Jurkat, Clone E6-1 (cell line): ENCODE results near the gene TMOD4.

Source experiments
- DNase-seq: peaks from one replicate; pipeline ENCODE4 v3.0.0-alpha.2; 2011; ENCODE audit warnings: low read depth, low spot score
- H3K4me3 ChIP-seq: 2 replicates; pipeline ENCODE4 v1.5.1; 2011; ENCODE audit warnings: mild to moderate bottlenecking, low read length, control low read depth, moderate library complexity

TMOD4 gene

DNA sequence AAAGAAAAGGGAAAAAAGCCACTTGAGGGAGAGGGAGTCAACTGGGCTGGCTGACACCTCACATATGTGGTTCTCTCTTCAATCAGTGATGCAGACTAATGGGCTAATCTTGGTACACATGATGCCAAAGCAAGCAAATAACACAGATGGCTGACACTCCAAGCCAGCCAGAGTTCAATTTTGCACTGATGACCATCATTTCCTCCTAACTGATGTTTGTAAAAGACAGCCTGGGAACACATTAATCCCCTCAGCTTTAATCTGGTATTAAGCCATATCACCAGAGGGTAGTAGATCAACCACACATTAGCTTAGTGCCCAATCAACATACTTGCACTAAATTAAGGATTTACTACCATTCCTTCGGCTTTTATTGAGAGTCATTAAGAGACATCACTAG, 11.4 kb upstream of the TMOD4 start:
- no peak for DNase-seq

GRCh38 chr1:151184211-151184610, 8.4 kb upstream of the TMOD4 start:
- DNase-seq: no peak
- H3K4me3 ChIP-seq: no peak overlapping the region

More for the DNA sequence above, 11.4 kb upstream of the TMOD4 start:
- no peak overlapping the region for H3K4me3 ChIP-seq

DNA sequence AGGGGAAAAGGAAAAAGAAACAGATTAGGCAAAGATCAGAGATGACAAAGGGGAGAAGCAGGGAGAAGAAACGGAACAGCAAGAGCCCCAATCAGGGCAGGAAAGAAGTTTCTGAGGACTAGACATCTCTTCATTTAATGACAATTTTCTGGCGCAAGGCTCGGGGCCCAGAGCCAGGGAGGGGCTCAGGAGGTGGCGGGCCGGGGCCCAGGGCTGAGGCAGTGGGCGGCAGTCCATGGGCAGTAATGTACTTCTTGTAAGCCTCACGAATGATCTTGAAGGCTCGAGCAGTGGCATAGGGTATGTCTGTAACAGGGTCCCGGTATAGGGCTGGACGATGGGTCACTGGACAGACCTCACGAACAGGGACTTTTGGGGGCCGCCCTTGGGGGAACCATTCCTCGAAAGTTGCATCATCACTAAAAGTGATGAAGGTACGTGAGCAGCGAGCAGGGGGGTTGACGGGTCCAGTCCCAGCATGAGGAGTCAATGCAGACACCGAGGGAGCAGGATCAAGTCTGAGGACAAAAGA, 799 bp upstream of the TMOD4 start:
- H3K4me3 ChIP-seq: no peak overlapping the region
- DNase-seq: no peak

- no peak for DNase-seq
- H3K4me3 ChIP-seq: no peak overlapping the region
Measured at GRCh38 chr1:151175041-151175741, 590 bp downstream of the TMOD4 start.

GRCh38 chr1:151171190-151171589, 4.6 kb downstream of the TMOD4 start:
- no peak for DNase-seq
- H3K4me3 ChIP-seq: no peak overlapping the region

GRCh38 chr1:151167116-151167515, 8.7 kb downstream of the TMOD4 start:
- DNase-seq: no peak
- H3K4me3 ChIP-seq: peak overlapping the region; percentile 99

- no peak for DNase-seq
Measured at GRCh38 chr1:151166505-151166956, 9.2 kb downstream of the TMOD4 start.

DNA sequence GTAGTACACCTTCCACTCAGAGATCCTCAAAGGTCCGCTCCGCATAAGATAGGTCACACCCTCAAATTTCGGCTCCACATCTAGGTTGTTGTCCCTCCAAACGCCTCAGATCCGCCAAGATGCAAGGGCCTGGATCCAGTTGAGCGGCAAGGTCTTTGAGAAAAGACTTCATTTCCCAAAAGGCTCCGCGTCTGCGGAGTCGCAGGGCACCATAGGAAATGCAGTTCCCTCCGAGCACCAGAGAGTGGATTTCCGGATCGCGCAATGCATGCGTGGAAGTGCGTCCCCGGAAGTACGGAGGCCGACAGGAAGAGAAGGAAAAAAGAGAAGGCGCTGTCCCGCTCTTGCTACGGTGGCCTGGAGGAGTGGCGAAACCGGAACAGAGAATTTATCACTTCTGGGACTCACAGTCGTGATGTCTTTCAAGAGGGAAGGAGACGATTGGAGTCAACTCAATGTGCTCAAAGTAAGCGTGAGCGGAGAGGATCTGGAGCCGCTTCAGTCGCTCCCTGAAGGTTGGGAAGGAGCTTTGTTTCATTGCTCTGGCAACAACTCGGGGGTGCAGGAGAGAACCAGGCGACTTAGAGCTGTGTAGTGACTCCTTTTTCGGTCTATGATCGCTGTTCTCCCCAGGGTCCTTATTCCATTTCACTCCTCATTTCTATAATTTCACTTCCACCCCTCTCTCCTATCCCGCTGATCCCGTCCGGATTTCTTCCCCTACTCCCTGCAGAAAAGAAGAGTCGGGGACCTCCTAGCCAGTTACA, 9.9 kb downstream of the TMOD4 start, which contains the start of the genes LYSMD1 and SCNM1:
Gene LYSMD1 (minus strand): TSS at position 165 of the 767 bp plus-strand sequence. CDS start 644 bp downstream, outside the sequence.
Gene SCNM1 (plus strand): TSS at position 407 of the 767 bp plus-strand sequence. CDS start 9 bp downstream, at position 416.
- peak within 1 kb of the TSS; percentile 99 for H3K4me3 ChIP-seq
- peak; percentile 99 for DNase-seq

More at GRCh38 chr1:151166505-151166956, 9.2 kb downstream of the TMOD4 start:
- H3K4me3 ChIP-seq: peak overlapping the region; percentile 99

- DNase-seq: peak; percentile 39
- peak overlapping the region; percentile 99 for H3K4me3 ChIP-seq
Measured at GRCh38 chr1:151165281-151165737, 10.5 kb downstream of the TMOD4 start.

DNA sequence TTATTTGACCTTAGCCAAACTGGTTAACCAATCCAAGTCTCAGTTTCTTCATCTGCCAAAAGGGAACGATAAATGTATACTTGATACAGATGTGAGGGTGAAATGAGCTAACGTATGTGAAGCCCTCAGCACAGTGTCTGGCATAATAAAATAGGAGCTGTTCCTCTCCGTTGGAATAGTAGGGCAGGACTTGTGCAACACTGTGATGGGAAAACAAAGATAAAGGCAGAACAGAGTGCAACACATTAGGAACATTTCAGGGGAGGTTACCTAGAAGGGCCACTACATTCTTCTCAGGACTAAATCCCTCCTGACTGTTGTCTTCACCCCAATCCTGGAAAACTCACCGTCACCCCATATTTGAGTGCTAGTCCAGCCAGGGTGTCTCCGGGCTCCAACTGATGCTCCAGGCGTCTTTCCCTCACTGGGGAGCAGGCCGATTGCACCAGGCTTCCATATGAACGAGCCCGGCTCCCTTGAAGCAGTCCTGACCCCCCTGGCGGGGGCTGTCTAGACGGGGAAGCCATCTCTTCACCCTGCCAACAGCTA, 11.0 kb downstream of the TMOD4 start:
- DNase-seq: no peak
- H3K4me3 ChIP-seq: peak overlapping the region; percentile 99

DNA sequence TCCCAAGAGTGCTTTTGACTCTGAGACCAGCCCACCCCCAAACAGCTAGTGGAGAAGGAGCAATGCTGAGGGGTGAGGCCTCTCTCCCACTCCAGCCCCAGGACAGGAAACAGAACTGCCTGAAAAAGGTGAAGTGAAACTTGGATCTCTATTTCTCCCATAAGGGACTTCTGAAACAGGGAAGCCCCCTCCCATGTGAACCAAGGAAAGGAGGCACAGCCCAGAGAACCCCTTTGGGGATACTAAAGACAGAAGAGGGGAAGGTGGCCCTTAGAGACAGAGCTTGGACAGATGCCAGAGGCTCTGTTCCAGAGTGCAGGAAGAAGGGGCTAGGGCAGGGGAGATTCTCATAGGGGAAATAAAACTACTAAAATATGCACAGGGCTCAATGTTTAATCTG, 16.4 kb downstream of the TMOD4 start:
- no peak for DNase-seq
- no peak overlapping the region for H3K4me3 ChIP-seq

DNA sequence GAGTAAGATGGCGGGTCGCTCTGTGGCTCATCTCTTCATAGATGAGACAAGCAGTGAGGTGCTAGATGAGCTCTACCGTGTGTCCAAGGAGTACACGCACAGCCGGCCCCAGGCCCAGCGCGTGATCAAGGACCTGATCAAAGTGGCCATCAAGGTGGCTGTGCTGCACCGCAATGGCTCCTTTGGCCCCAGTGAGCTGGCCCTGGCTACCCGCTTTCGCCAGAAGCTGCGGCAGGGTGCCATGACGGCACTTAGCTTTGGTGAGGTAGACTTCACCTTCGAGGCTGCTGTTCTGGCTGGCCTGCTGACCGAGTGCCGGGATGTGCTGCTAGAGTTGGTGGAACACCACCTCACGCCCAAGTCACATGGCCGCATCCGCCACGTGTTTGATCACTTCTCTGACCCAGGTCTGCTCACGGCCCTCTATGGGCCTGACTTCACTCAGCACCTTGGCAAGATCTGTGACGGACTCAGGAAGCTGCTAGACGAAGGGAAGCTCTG, 17.0 kb downstream of the TMOD4 start:
- DNase-seq: no peak
- H3K4me3 ChIP-seq: no peak overlapping the region

- no peak for DNase-seq
- no peak overlapping the region for H3K4me3 ChIP-seq
Measured at GRCh38 chr1:151158326-151158725, 17.5 kb downstream of the TMOD4 start.

GRCh38 chr1:151157067-151157531, 18.7 kb downstream of the TMOD4 start:
- DNase-seq: peak; percentile 81
- H3K4me3 ChIP-seq: peak overlapping the region; percentile 40

GRCh38 chr1:151156515-151156819, 19.3 kb downstream of the TMOD4 start, which contains the start of gene TNFAIP8L2:
TNFAIP8L2 (plus strand) TSS chr1:151156649; CDS start chr1:151158698, 2,049 bp downstream.
- peak; percentile 41 for DNase-seq
- peak within 1 kb of the TSS; percentile 40 for H3K4me3 ChIP-seq

DNA sequence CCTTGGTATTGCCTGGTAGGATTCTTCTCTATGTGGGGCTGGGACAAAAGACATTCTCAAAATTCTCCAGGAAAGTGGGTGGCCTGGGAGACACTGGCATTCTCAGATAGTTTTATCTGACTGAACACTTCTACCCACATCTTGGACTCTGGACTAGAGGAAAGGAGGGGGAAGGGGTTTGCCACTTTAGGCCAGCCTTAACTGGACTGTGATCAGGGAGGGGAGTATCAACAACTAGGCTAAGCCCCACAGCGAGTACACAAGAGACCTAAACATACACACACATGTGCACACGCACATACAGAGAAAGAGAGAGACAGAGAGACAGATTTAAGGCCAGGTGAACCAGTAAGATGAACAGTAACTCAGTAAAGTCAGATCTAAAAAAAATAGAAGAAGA, 28.1 kb downstream of the TMOD4 start:
- no peak overlapping the region for H3K4me3 ChIP-seq
- no peak for DNase-seq

GRCh38 chr1:151147132-151147503, 28.7 kb downstream of the TMOD4 start:
- peak overlapping the region; percentile 68 for H3K4me3 ChIP-seq
- DNase-seq: no peak

DNA sequence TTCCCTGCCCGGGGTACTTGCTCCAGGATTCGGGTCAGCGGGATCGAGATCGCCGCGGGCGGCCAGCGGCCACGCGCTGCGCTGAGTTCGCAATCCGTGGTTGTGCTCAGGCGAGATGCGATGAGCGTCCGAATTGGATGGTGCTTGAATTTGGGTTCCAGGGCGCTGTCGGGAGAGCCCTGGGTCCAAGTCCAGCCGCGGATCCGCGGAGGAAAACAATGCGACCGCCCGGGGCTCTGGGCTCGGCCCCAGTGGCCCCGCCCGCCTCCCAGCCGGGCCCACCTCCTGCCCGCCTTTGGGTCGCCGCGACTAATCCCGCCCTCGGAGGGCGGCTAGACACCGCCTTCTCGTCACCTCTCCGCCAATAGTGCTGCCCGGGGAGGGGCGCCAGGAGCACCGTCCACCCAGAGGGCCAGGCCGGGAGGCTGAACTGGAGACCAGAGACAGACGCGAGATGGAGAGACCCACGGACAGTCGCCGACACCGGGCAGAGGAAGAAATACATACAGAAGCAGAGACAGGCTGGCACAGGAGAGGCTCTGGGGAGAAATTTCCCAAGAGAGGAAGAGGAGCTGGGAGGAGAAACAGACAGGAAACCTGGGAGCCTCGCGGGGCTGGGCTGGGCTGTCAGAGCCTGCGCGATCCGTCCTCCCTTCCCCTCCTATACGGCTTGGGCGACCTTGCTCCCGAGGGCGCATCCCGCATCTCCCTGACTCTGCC, 29.2 kb downstream of the TMOD4 start, which contains the start of gene SEMA6C:
Gene SEMA6C (minus strand): TSS at position 220 of the 720 bp plus-strand sequence. CDS start 4,010 bp downstream, outside the sequence.
- peak within 1 kb of the TSS; percentile 68 for H3K4me3 ChIP-seq
- DNase-seq: peak; percentile 52

DNA sequence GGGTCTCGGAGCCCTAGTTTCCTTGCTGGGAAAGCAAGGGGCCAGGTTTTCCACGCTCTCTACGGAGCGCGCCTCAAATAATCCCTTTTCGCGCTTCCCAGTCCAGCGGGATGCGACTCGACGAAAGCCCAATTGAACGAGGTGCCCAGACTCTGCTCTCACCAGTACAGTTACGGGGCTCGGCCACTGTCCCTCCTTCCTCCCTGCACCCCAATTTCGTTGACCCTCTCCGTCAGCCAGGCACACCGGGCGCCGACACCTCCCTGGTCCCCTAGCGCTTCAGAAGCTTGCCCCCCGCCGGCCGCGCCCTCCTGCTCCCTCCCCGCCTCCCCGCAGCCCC, 29.7 kb downstream of the TMOD4 start:
- no peak for DNase-seq
- peak overlapping the region; percentile 68 for H3K4me3 ChIP-seq
